Measurements from ENCODE around the gene DOK7.

- no peak for TF ChIP-seq CTCF (IDR thresholded peaks at IDR 0.05; ENCODE audit: borderline replicate concordance, extremely low read depth, low read length, poor library complexity, severe bottlenecking)
- TF ChIP-seq EZH2 (IDR thresholded peaks at IDR 0.05; ENCODE audit: borderline replicate concordance, low read depth, low read length, severe bottlenecking): no peak
Measured at GRCh38 chr4:3526456-3526855, 63.4 kb downstream of the DOK7 start.
